Endothelial cell of umbilical vein (primary cell): Measurements from ENCODE around the gene THAP4. TPM values are rescaled to one million over a fixed set of nuclear protein-coding genes. Genes with fewer than 3 reads are reported as not detected.

Experiments
- BruUV-seq: library from RNA; stranded (reverse); fragments of 400-500 nt; replicated peaks from 2 replicates; lab custom pipeline; 2021; lab: Mats Ljungman, UMichigan
- CTCF ChIA-PET: fragments of 300-600, 350-600 bp; sonication (Branson Sonifier 250); formaldehyde crosslinking; loops from one replicate; lab custom pipeline; 2021; ENCODE audit warnings: antibody characterized with exemption, inconsistent platforms; lab: Charles Lee
- POLR2A ChIA-PET: fragments of 300-600, 350-600 bp; sonication (Branson Sonifier 250); formaldehyde crosslinking; loops from one replicate; lab custom pipeline; 2021; ENCODE audit warnings: antibody characterized with exemption, inconsistent platforms; lab: Charles Lee
- DNase-seq: peaks from one replicate; pipeline ENCODE4 v3.0.0-alpha.2; 2011; ENCODE audit warnings: low read depth, low spot score
- FAIRE-seq: peaks from 2 replicates; lab custom pipeline; 2011; peaks lifted over from hg19 to GRCh38; lab: Jason Lieb, UNC
- H2AFZ ChIP-seq: 2 replicates; pipeline ENCODE4 v1.6.0; 2012; ENCODE audit warnings: low read depth, low read length, control low read depth, inconsistent platforms
- H3K27ac ChIP-seq: 2 replicates; pipeline ENCODE4 v1.5.1; 2011; ENCODE audit warnings: low read depth, mild to moderate bottlenecking, control low read depth, low read length, moderate library complexity; ENCODE audit not compliant: insufficient read depth
- H3K27me3 ChIP-seq, 2 experiments: 2 replicates each; pipeline versions ENCODE4 v1.6.0 to v1.6.1; 2011; ENCODE audit warnings: low read length in 2 of 2, mixed read lengths in 1 of 2; ENCODE audit not compliant: control insufficient read depth in 2 of 2, insufficient read depth in 2 of 2
- H3K36me3 ChIP-seq, 2 experiments: 2 replicates in 1 of 2; 3 replicates in 1 of 2; pipeline ENCODE4 v1.5.1; 2011; ENCODE audit warnings: low read length in 2 of 2, mild to moderate bottlenecking in 1 of 2, moderate library complexity in 1 of 2; ENCODE audit not compliant: control insufficient read depth in 2 of 2, insufficient read depth in 2 of 2; ENCODE audit errors: extremely low read depth in 1 of 2
- H3K4me1 ChIP-seq: 3 replicates; pipeline ENCODE4 v1.5.1; 2011; ENCODE audit warnings: mild to moderate bottlenecking, low read length; ENCODE audit not compliant: control insufficient read depth, insufficient read depth; ENCODE audit errors: extremely low read depth
- H3K4me2 ChIP-seq: 2 replicates; pipeline ENCODE4 v1.6.1; 2011; ENCODE audit warnings: low read length, control low read depth, mixed read lengths; ENCODE audit not compliant: insufficient read depth
- H3K4me3 ChIP-seq, 3 experiments: fragments of 200-600 bp in 1 of 3; sonication (generic), shearing (Covaris generic) in 1 of 3; replicated peaks in 1 of 3; 2 replicates each; pipeline ENCODE4 v1.5.1; 2011 to 2016; ENCODE audit warnings: control low read depth in 3 of 3, low read length in 3 of 3, mild to moderate bottlenecking in 2 of 3, inconsistent platforms in 1 of 3, low read depth in 1 of 3, moderate library complexity in 1 of 3; ENCODE audit not compliant: insufficient read depth in 1 of 3
- H3K79me2 ChIP-seq: 2 replicates; pipeline ENCODE4 v1.6.0; 2012; ENCODE audit warnings: low read length, inconsistent platforms; ENCODE audit not compliant: control insufficient read depth, insufficient read depth
- H3K9ac ChIP-seq: replicated peaks from 2 replicates; pipeline ENCODE3; 2011; ENCODE audit warnings: low read length, control low read depth; ENCODE audit not compliant: insufficient read depth; ENCODE audit errors: extremely low read depth
- H3K9me1 ChIP-seq: replicated peaks from 3 replicates; pipeline ENCODE4 v1.6.0; 2011; ENCODE audit warnings: mild to moderate bottlenecking, low read length; ENCODE audit not compliant: control insufficient read depth, insufficient read depth; ENCODE audit errors: extremely low read depth
- H3K9me3 ChIP-seq: replicated peaks from 2 replicates; pipeline ENCODE4 v1.5.1; 2012; ENCODE audit warnings: low read length, inconsistent platforms; ENCODE audit not compliant: control insufficient read depth, insufficient read depth
- H4K20me1 ChIP-seq: replicated peaks from 2 replicates; pipeline ENCODE3; 2011; ENCODE audit warnings: mild to moderate bottlenecking, low read length; ENCODE audit not compliant: control insufficient read depth, insufficient read depth; ENCODE audit errors: extremely low read depth
- EZH2 ChIP-seq: IDR thresholded peaks from 2 replicates; pipeline ENCODE4 v1.6.1; 2012; ENCODE audit warnings: borderline replicate concordance, low read depth, mild to moderate bottlenecking, moderate library complexity, low read length, inconsistent platforms; ENCODE audit not compliant: severe bottlenecking
- FOS ChIP-seq: IDR thresholded peaks from 2 replicates; pipeline ENCODE4 v1.6.1; 2011; ENCODE audit warnings: mild to moderate bottlenecking, low read length, moderate library complexity, borderline replicate concordance; ENCODE audit not compliant: insufficient read depth
- GATA2 ChIP-seq: IDR thresholded peaks from 2 replicates; pipeline ENCODE4 v1.7.0; 2011; ENCODE audit warnings: low read depth, mild to moderate bottlenecking, moderate library complexity, mixed read lengths, low read length; ENCODE audit not compliant: insufficient read length, insufficient read depth
- JUN ChIP-seq: IDR thresholded peaks from 2 replicates; pipeline ENCODE4 v1.6.1; 2011; ENCODE audit warnings: borderline replicate concordance, low read depth; ENCODE audit not compliant: insufficient read length, insufficient read depth
- MYC ChIP-seq: IDR thresholded peaks from one replicate; pipeline ENCODE4 v1.6.1; 2011; ENCODE audit warnings: mild to moderate bottlenecking, low read depth, low read length
- POLR2A ChIP-seq: IDR thresholded peaks from 2 replicates; pipeline ENCODE4 v1.6.1; 2012; ENCODE audit warnings: low read depth, mild to moderate bottlenecking, control low read depth, low read length
- POLR2AphosphoS5 ChIP-seq: IDR thresholded peaks from 2 replicates; pipeline ENCODE4 v1.6.1; 2012; ENCODE audit warnings: low read depth, mild to moderate bottlenecking, control low read depth, low read length, moderate library complexity; ENCODE audit not compliant: insufficient read depth
- dilution Hi-C: fragments of 300-500 bp; cut with MboI; formaldehyde crosslinking; loops from one replicate; pipeline ENCODE4 v1.15.0; 2019; ENCODE audit warnings: low sequenced_read_pairs; ENCODE audit not compliant: extremely low pct_ligation_motif_present
- intact Hi-C: fragments of 100-400 bp; cut with micrococcal nuclease; formaldehyde crosslinking; loops from one replicate; pipeline ENCODE4 v1.10.0; 2022
- polyA plus RNA-seq, 4 experiments: library from polyadenylated mRNA; depleted of rRNA in 3 of 4; stranded (reverse) in 3 of 4; unstranded in 1 of 4; fragments of >200 nt; gene quantifications; 2 replicates each; pipeline versions ENCODE4 v1.2.1 to v1.2.3, GENCODE V29; 2011 to 2012; ENCODE audit warnings: missing spikeins in 1 of 4
- total RNA-seq: library from RNA; stranded (reverse); gene quantifications from 2 replicates; pipeline ENCODE4 v1.2.3, GENCODE V29; 2021
- TF ChIP-seq, protein P1 (sequence below): IDR thresholded peaks from 2 replicates; pipeline ENCODE4 v1.6.1; 2011; ENCODE audit not compliant: insufficient read depth, insufficient read length
- TF ChIP-seq, protein P2 (sequence below), 2 donors: IDR thresholded peaks; 1 replicate in 1 of 2; 2 replicates in 1 of 2; pipeline ENCODE4 v1.5.1; 2011; ENCODE audit warnings: low read length in 2 of 2, mild to moderate bottlenecking in 2 of 2, moderate library complexity in 2 of 2, control low read depth in 1 of 2, inconsistent platforms in 1 of 2, low read depth in 1 of 2; ENCODE audit not compliant: insufficient read depth in 1 of 2; ENCODE audit errors: extremely low read depth in 1 of 2

Gene THAP4
- total and polyA plus RNA-seq, 2 donors (not counting 3 experiments of a cell fraction or from before 2014, with no cell fraction given), result 45.4 to 47.4 TPM

DNA sequence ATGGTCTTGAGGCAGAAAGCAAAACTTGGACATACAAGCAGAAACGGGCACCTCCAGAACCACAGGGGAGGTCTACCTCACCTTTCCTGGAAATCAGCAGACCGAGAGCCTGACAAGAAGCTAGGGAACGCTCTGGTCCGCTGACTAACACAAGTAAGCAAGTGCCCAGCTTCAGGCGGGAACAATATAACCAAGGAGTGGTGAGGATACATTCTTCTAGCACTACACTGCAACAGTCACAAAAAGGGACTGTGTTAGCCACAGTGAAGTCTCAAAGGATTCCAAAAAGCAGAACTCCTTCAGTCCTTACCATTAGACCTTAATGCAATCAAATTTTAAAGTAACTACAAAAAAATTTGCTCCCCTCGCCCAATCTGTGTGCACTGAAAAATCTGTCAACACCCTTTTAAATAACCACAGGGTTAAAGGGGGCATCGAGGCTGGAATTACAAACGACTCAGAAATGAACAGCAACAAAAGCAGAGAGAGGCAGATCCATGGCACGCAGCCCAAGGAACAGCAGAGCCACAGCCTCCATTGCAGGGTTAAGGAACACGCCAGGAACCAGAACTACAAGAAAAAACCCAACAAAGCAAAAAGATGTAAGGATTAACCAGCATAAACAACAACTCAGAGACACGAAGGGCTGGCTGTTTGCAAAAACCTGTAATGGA, 7.1 kb downstream of the THAP4 start:
- H3K79me2 ChIP-seq, result peaks cover 62% of the 10 kb centered on the region

More for the DNA sequence above, 7.1 kb downstream of the THAP4 start:
- H3K9me3 ChIP-seq, result no peaks in the 10 kb centered on the region
- H3K27ac ChIP-seq, result no peak overlapping the region
- DNase-seq (no peak), FAIRE-seq (no peak)
- intact Hi-C loops (no loop called here), dilution Hi-C loops (no loop called here)
- TF ChIP-seq MYC, result no peak
- no peak for TF ChIP-seq GATA2
- no peak for TF ChIP-seq POLR2A
- no peak for TF ChIP-seq FOS
- TF ChIP-seq, protein P1, sequence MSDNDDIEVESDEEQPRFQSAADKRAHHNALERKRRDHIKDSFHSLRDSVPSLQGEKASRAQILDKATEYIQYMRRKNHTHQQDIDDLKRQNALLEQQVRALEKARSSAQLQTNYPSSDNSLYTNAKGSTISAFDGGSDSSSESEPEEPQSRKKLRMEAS, result no peak
- no peak for TF ChIP-seq JUN
- no peak for TF ChIP-seq POLR2AphosphoS5
- no peak for TF ChIP-seq EZH2
- TF ChIP-seq, protein P2, sequence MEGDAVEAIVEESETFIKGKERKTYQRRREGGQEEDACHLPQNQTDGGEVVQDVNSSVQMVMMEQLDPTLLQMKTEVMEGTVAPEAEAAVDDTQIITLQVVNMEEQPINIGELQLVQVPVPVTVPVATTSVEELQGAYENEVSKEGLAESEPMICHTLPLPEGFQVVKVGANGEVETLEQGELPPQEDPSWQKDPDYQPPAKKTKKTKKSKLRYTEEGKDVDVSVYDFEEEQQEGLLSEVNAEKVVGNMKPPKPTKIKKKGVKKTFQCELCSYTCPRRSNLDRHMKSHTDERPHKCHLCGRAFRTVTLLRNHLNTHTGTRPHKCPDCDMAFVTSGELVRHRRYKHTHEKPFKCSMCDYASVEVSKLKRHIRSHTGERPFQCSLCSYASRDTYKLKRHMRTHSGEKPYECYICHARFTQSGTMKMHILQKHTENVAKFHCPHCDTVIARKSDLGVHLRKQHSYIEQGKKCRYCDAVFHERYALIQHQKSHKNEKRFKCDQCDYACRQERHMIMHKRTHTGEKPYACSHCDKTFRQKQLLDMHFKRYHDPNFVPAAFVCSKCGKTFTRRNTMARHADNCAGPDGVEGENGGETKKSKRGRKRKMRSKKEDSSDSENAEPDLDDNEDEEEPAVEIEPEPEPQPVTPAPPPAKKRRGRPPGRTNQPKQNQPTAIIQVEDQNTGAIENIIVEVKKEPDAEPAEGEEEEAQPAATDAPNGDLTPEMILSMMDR (IDR thresholded peaks at IDR 0.05; ENCODE audit: extremely low read depth in 1 of 2, insufficient read depth in 1 of 2, low read depth in 1 of 2, low read length in 2 of 2), result no peak
- H3K9me1 ChIP-seq, result no peaks in the 10 kb centered on the region
- H3K27me3 ChIP-seq, result no peaks in the 10 kb centered on the region
- no peak overlapping the region for H2AFZ ChIP-seq
- H3K4me2 ChIP-seq, result no peak overlapping the region
- CTCF ChIA-PET, result interaction anchor here (1.3 kb wide), 1 partner anchor 12 kb away, joined by 6 read pairs; no protein-coding TSS in a partner anchor
- H3K36me3 ChIP-seq, result peaks cover 7 to 19% of the 10 kb centered on the region in 2 experiments
- H3K4me1 ChIP-seq, result no peaks in the 10 kb centered on the region
- POLR2A ChIA-PET, result no interaction called here
- no peak overlapping the region for H3K9ac ChIP-seq
- H3K4me3 ChIP-seq, result no peak overlapping the region
- BruUV-seq, result no TSS peak
- no peaks in the 10 kb centered on the region for H4K20me1 ChIP-seq
